Caki2 (cell line): Measurements from ENCODE around the gene WFDC2. TPM values are rescaled to one million over a fixed set of nuclear protein-coding genes. Genes with fewer than 3 reads are reported as not detected.
A peak's percentile ranks its signal among the peaks of the same experiment; 100 is the strongest.
"Not testable (repeated sequence)": the region's sequence is repeated elsewhere in the genome, so short reads cannot be mapped to it uniquely, and the experiment has no call there.

Source experiments
- DNase-seq: peaks from one replicate; pipeline ENCODE4 v3.0.0-alpha.2; 2015; ENCODE audit warnings: low read depth
- in situ Hi-C: cut with HindIII; loops from 2 replicates; pipeline ENCODE4 v1.10.0; 2016; ENCODE audit warnings: low sequenced_read_pairs, low pct_unique_long_range_greater_than_20kb, mixed read lengths
- total RNA-seq: library from RNA; depleted of rRNA; stranded (reverse); fragments of >200 nt; shearing (Covaris generic); gene quantifications from 2 replicates; pipeline ENCODE4 v1.2.3, GENCODE V29; 2014; ENCODE audit warnings: low replicate concordance

WFDC2 gene
- total RNA-seq, 1 experiment from 2014 or later = not detected

DNA sequence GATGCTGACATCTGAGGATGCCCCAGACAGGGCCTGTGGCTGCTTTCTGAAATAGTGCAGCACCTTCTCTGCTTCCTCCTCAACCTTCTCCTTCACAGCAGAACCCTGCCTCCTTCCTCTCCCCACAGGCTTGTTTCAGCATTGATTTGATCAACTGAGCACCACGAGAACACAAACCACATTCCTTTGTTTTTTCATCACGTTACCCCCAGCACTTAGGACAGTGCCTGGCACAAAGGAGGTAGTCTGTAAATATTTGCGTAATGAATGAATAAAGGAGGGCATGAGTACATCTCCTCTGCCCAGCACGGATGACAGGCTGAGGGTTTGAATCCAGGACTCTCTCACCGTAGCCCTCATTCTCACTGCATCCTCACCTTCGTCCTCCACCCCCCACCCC, 21.3 kb upstream of the WFDC2 start:
- no peak for DNase-seq

DNA sequence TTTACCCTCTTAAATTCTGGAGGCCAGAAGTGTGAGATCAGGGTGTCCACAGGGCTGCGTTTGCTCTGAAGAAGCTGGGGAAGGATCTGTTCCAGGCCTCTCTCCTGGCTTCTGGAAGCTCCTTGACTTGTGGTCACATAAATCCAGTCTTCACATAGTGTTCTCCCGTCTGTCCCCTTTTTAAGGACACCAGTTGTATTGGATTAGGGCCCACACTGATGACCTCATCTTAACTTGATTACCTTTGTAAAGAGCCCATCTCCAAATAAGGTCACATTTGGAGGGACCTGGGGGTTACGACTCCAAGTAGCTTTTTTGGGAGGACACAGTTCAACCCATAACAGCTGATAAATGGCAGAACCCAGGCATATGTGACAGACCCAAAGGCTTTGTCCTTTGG, 20.0 kb upstream of the WFDC2 start:
- DNase-seq = no peak
- in situ Hi-C loops = no loop called here

More for the DNA sequence above, 21.3 kb upstream of the WFDC2 start:
- in situ Hi-C loops = no loop called here

DNA sequence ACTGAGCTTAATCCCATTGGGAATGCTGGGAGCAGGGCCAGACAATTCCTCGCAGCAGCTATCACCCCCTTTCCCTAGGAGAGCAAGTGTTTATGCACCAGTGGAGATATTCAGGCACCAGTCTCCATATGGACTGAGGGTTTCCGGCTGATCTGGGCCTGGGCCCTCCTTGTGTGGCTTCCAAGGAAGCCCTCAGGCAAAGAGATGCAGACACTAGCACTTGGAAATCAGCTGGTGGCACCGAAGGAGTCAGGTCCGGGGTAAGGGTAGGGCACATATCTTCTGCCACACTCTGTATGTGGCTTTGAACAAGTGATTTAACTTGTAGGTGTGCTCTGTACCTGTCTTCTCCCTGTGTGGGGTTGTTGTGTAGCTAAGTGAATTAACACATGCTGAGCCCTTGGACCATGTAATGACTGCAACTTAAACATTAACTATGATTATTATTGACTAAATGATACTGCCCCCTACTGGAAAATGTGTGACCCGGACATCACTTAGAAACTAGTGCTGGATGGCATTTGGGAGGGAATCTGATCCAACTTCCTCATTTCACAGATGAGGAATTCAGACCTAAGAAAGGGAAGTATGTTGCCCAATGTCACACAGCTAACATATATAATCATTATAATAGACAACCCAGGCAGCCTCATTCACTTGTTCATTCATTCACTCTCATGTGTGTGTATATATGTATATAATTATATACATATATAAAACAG, 19.3 kb upstream of the WFDC2 start:
- in situ Hi-C loops = no loop called here
- peak; percentile 52 for DNase-seq

DNA sequence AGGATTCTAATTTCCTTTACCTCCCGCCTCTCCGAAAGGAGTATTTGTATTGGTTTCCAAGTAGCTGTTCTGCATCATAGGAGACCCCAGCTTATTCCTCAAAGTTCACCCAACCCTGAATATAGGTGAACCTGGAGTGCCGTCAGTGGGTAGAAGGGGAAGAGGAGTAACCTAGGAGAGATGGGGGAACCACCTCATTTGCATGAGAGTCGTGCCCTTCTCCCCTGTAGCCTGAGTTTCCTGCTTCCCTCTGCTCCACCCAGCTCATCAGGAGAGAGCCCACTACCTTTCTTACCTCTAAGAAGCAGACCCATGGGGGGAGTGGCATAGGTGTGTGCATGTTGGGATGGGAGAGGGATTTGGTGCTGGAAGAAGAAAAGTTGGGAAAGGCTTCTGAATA, 17.3 kb upstream of the WFDC2 start:
- in situ Hi-C loops = no loop called here
- DNase-seq = no peak

DNA sequence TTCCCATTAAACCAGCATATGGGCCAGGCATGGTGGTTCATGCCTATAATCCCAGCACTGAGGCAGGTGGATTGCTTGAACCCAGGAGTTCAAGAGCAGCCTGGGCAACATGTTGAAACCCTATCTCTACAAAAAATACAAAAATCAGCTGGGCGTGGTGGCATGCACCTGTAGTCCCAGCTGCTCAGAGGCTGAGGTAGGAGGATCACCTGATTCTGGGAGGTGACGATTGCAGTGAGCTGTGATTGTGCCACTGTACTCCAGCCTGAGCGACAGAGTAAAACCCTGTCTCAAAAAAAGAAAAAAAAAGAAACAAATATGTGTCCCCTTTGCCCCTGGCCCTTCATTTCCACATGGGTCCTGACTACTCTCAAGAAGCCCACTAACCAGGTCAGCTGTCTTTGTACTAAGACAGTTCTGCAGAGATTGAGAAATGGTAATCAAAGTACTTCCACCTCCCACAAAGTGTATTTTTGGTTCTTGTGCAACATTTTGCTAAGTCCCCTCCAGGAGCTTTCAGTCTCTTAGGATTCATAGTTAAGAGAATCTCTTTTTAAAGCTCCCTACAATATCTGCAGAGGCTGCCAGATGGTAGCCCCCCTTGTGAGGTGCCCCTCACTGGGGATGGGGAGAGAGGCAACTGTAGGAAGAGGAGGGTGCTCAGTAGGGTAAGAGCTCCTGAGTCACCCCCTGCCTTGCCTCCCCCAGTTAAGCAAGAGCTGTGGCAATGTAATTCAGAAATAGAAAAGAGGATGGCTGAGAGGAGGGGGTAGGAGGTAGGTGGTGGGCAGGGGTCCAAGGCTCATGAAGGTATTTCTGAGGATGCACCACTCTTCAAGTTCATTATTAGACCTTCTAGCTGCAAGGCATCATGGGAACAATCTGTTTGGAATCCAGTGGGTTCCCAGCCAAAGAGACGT, 16.5 kb upstream of the WFDC2 start:
- in situ Hi-C loops = no loop called here
- DNase-seq = no peak

DNA sequence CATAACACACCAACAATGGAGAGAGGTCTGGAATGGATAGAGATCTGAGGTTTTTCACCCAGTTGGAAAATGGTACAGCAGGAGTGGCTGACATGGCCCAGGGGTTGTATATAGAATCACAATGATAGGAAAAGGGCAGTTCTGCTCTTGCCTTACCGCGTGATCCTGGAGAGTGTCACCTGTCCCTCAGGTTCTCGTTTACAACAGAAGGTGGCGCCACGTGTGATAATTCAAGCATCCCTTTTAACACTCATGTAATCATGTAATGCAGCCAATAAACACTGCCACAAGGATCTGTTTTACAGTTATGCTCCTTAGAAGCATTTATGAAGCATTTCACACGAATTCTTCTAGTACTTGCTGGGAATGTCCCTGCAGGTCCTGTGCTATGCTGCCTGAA, 12.9 kb upstream of the WFDC2 start:
- no peak for DNase-seq
- in situ Hi-C loops = no loop called here

DNA sequence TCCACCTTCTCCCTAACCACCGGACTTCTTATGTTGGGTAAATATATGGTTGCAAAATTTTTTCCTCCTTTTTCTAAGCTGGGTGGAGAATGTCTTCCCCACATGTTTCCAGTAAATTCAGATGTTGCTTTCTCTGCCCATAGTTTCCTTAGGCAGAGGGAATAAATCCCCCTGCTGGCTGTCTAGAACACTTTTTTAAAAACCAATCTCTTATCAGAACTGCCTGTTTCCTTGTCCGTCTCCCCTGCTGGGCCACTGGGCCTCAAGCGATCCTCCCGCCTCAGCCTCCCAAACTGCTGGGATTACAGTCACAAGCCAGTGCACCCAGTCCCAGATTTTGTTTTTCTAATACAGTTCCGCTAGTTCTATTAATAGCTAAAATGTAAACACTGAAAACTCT, 9.9 kb upstream of the WFDC2 start:
- in situ Hi-C loops = no loop called here
- no peak for DNase-seq

DNA sequence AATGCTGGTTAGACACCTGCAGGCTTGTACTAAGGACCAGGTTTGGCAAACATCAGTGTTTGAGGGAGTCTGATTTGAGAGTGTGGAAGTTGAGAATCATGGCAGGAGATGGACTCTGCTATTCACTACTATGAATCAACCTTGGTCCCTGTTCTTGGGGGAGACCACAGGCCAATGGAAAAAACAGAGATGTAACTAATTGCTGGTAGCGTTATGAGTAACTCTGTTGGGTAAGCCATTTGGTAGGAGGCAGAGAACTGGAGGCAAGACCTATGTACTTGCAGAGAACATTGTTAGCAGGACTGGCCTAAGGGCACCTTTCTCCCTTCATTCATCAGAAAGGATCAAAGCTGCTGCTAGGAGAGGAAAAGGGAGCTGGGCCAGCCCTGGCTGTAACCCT, 8.3 kb upstream of the WFDC2 start:
- no peak for DNase-seq
- in situ Hi-C loops = no loop called here

DNA sequence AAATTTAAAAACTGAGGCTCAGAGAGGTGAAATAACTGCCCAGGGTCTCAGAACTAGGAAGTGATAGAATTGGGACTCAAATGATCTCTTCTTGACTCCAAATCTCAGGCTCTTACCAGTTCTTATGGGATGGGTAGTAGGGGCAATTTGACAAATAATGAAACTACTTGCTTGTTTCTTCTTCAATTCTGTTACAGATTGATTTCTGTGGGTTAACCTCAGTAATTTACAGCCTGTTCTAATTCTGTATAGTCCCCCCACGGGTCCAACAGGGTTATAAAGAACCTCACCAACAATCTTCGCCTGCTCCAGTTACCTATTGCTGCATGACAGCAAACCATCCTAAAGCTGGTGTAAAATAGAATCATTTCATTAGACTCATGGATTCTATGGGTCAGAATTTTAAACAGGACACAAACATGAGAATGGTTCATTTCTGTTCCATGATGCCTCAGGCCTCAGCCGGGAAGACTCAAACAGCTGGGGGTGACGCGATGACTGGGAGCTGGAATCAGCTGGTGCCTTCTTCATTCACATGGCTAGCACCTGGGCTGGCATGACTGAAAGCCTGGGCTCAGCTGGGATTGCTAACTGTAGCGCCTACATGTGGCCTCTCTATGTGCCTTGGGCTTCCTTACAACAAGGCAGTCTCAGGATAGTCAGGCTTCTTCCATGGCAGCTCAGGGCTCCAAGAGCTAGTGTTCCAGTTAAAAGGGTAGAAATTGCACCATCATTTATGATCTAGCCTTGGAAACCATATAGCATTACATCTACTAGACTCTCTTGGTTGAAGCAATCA, 6.6 kb upstream of the WFDC2 start:
- no peak for DNase-seq
- in situ Hi-C loops = no loop called here

DNA sequence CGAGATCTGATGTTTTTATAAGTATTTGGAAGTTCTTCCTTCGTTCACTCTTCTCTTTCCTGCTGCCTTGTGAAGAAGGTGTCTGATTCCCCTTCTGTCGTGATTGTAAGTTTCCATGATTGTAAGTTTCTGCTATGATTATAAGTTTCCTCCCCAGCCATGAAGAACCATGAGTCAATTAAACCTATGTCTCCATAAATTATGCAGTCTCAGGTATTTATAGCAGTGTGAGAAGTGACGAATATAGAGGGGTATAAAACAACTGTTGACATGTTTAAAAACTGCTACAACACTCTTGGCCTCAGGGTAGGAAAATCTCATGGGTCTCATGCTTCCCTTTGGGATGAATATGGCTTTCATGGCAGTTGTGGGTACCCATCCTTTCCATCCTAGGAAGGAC, 5.8 kb upstream of the WFDC2 start:
- in situ Hi-C loops = no loop called here
- no peak for DNase-seq

DNA sequence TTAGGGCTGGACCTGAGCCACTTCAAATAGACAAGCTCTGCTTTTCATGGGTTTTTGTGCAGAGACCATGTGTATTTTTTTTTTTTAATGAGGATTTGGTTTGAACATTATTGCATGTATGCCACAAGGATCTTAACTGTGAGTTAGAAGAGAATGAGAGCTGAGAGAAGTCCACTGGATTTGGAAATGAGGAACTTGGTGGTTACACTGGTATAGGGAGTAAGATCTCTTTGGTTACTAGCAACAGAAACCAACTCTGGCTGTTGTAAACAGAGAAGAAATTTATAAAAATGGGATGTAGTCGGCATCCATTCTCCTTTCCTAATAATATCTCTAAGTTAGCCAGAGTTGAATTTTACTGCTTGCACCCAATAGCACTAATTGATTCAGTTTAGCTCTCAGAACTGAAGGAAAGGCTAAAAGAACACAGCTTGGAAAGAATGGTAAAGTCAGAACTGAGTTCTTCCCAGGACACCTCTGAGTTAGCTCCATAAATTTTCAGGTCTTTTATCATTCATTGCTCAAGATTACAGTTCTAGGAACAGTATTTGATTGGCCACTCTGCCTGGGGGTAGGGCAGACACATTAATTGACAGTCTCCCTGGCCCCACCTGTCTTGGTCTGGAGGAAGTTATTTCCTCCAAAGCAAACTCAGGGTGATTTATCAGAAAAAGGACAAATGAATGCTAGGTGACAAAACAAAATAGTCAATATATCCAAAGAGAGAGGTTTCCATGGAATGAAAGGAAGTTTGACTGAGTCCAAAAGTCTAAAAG, 3.9 kb upstream of the WFDC2 start:
- in situ Hi-C loops = no loop called here
- DNase-seq = no peak

DNA sequence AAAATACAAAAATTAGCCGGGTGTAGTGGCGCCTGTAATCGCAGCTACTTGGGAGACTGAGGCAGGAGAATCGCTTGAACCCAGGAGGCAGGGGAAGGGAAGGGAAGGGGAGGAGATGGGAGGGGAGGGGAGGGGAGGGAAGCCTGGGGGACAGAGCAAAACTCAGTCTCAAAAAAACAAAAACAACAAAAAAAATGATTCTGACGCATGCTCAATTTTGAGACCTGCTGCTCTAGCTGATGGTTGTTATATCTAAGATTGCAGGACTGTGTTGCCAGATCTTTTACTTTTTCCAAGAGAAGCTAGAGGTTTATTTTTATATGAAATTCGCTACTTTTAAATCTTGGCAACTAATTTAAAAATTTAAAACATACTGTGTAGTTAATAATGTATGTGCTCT, 2.4 kb upstream of the WFDC2 start:
- DNase-seq = no peak
- in situ Hi-C loops = no loop called here

DNA sequence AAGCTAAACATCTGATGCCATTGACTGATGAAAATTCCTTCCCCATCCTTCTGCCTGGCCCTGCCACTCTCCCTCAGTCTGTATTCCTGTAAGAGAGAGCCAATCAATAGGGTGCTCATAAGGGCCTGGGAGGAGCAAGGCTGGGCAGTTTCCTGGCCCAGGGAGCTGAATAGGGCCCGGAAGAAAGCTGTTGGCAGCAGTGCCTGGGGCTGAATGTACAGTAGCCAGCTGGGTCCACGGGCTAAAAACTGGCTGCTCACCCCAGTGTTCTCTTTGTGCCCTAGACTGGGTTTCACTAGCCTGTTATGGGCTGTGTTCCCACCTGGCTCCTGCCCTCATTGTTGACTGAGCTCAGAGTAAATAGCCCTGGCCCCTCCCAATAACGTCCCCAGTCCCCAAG, 1.7 kb upstream of the WFDC2 start:
- in situ Hi-C loops = no loop called here
- DNase-seq = no peak

DNA sequence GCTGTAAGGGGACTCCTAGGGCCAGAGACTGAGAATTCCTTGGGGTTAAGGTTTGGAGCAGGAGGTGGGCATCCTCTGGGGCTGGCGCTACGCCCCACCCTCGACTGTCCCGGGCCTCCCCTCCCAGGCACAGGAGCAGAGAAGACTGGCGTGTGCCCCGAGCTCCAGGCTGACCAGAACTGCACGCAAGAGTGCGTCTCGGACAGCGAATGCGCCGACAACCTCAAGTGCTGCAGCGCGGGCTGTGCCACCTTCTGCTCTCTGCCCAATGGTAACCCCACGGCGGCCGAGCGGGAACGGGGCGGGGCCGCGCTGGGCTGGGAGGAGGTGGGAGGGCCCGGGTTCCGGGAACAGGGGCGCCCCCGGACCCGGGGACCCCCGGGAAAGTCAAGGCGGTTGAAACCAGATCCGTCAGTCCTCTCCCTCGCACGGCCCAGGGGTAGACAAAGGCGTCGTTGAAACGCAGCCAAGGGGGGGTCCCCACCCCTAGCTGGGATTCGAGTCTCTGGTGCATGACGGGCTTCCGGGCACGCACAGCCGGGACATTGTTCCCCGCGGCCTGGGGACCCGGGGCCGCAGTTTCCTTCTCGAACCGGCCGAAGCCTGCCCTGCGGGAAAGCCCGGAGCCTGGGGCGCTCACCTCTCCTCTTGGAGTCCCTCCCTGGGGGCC, 844 bp downstream of the WFDC2 start:
- in situ Hi-C loops = no loop called here
- peak; percentile 65 for DNase-seq

DNA sequence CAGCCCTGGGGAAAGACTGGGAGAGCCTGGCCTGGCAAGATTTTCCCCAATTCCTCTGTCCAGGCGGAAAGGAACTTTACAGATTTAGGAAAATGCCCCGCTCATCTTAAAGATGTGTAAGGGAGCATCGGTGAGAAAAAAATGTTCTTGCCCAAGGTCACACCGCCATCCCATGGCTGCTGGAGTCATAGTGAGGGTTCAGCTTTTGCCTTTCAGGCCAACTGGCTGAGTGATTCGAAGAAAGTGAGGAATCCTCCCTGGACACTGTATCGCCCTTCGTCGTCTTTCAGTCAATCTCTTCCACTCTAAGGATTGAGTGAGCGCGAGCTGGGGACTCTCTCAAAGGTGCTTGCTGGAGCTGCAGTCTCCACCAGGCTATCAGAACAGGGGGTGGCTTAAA, 1.4 kb downstream of the WFDC2 start:
- in situ Hi-C loops = no loop called here
- DNase-seq = no peak

DNA sequence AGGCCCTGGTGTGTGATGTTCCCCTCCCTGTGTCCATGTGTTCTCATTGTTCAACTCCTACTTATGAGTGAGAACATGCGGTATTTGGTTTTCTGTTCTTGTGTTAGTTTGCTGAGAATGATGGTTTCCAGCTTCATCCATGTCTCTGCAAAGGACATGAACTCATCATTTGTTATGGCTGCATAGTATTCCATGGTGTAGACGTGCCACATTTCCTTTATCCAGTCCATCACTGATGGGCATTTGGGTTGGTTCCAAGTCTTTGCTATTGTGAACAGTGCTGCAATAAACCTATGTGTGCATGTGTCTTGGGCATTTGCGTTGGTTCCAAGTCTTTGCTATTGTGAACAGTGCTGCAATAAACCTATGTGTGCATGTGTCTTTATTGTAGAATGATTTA, 2.7 kb downstream of the WFDC2 start:
- DNase-seq, in situ Hi-C loops: not testable (repeated sequence)

DNA sequence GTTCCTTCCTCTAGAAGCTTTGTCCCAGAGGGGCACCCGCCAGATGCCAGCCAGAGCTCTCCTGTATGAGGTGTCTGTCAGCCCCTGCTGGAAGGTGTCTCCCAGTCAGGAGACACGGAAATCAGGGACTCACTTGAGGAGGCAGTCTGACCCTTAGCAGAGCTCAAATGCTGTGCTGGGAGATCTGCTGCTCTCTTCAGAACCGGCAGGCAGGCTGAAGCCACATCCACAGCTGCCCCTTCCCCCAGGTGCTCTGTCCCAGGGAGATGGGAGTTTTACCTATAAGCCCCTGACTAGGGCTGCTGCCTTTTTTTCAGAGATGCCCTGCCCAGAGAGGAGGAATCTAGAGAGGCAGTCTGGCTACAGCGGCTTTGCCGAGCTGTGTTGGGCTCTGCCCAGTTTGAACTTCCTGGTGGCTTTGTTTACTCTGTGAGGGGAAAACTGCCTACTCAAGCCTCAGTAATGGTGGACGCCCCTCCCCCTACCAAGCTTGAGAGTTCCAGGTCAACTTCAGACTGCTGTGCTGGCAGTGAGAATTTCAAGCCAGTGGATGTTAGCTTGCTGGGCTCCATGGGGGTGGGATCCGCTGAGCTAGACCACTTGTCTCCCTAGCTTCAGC, 8.1 kb downstream of the WFDC2 start:
- DNase-seq, in situ Hi-C loops: not testable (repeated sequence)
